Measurements from ENCODE around the gene ZDHHC12.

Gene ZDHHC12

DNA sequence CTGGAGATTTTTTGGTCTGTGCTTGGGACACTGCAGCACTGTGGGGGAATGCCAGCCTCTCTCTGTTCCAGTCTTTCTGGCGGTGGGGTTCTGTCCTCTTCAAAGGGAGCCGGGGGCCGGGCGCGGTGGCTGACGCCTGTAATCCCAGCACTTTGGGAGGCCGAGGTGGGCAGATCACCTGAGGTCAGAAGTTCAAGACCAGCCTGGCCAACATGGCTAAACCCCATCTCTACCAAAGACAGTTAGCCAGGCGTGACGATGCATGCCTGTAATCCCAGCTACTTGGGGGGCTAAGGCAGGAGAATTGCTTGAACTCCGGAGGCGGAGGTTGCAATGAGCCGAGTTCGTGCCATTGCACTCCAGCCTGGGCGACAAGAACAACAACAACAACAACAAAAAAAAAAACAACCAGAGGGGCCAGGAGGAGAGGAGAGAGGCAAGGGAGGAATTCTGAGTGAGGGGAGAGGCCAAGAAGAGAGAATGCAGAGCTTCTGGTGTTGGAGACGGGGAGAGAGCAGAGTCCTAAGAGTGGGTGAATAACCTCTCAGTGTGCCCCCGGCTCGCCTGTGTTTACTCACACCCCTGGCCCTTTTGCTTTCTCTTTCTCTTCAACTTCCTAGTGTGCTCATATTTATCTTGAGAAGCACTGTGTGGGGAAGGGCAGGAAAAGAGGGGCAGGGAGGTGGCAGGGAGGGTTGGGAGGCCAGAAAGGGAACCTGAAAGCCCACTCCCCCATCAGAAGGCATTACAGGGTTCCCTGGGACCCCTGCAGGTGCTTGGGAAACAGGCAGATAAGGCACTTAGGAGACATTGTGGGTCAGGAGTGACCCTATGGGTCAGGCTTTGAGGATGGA, 38.1 kb downstream of the ZDHHC12 start:
- DNase-seq (ENCODE audit: low read depth in 2 of 2) = peak in 1 of 2 donors; percentile 37

DNA sequence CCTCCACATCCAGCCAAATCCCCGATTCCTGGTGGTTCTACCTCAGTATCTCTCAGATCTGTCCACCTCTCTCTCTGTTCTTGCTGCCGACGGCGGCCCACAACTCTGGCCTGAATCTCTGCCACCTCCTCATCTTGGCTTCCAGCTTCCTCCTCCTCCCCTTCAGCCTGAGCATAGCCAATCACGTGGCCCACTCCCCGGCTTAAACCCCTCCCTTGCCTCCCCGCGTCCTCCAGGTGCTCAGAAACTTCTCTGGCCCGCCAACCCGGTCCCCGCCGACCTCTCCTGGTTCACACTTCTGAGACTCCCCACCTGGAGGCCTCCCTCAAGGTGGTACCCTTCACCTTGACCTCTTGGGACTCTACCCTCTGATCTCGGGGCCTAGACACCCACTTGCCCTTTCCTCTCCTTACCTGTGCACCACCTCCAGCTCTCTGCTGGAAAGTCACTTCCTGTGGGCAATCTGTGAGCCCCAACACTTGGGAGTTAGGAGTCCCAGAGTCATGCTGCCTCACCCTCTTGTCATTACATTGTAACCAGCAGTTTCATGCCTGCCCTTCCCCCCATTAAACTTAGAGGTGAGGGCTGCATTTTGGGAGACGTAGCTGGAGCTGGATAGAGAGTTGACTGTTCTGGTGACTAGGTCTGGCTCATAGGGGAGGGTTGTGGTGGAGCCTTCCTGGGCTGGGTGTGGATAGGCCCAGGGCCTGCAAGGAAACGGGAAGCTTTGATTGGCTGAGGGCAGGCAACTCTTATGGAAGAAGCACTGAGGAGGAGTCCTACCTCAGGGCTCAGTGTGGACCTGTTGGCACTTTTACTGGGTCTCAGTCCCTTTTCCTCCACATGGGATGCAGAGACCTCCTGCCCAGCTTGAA, 39.4 kb downstream of the ZDHHC12 start:
- peak; percentile 42 to 56 for DNase-seq (ENCODE audit: low read depth in 2 of 2)

DNA sequence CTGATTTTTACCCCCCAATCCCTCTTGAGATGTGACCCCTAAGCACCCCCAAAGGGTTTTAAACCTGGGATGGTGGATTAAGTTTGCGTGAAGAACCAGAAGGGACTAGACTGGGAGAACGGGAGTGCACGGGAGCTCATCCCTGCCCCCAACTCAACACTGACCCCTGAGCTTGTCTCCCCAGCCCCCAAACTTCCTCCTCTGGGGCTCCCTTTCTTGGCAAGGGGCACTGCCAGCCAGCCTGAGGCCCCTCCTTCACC, 39.9 kb downstream of the ZDHHC12 start:
- no peak for DNase-seq (ENCODE audit: low read depth in 2 of 2)

DNA sequence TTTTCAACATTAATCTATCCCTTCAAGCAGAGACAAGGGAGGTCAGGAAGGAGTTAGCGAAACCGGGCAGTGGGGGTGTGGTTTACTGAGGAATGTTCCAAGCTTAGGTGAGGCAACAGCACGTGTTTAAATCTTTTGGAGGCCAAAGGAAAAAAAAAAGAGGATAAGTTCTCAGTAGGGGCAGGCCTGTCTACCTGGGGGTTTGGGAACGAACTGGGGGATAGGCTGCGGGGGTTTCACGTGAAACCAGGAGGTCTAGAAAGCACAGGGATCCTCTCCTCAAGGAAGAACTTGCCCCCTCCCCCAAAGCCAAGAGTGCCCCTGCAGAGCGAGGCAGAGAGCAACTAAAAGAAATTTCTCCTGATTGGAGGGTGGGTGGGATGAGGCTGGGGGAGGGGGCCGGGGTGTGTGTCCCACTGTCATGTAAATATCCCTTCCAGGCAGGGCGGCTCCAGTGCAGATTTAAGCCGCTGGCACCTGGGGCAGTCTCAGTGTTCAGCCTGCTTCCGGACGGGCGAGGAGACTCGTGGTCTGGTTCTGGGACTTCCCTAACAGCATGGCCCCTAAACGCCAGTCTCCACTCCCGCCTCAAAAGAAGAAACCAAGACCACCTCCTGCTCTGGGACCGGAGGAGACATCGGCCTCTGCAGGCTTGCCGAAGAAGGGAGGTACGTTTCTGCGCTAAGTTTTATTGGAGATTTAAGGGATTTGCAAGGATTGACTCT, 40.4 kb downstream of the ZDHHC12 start:
- no peak for DNase-seq (ENCODE audit: low read depth in 2 of 2)

DNA sequence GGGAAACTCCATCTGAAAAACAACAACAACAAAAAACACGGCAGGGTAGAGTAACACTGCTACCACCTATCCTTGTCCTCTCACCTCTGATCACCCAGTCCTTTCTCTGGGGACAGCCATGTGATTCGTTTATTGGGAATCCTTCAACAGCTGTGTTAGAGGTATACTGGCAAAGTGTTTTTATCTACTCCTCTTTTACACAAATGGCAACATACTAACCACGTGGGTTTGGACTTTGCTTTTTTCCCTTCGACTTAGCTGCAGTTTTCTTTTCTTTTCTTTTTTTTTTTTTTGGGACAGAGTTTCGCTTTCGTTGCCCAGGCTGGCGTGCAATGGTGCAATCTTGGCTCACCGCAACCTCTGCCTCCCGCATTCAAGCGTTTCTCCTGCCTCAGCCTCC, 46.1 kb downstream of the ZDHHC12 start:
- no peak for DNase-seq (ENCODE audit: low read depth in 2 of 2)

DNA sequence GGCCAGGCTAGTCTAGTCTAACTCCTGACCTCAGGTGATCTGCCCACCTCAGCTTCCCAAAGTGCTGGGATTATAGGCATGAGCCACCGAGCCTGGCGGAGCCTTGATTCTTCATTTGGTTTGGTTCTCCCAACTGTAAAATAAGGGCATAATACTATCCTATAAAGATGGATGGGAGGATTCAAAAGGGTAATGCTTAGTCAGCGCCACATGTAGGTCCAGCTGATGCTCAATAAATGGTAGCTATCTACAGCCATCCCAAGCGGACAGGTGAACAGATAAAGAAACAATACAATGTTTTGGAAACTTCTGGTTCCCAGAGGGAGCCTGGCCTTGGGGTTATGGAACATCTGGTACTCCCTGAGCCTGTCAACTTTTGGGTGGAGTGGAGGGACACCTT, 48.5 kb downstream of the ZDHHC12 start:
- DNase-seq (ENCODE audit: low read depth in 2 of 2) = no peak
